BJ (cell line): ENCODE results near the gene KRTAP2-3. TPM values are rescaled to one million over a fixed set of nuclear protein-coding genes. Genes with fewer than 3 reads are reported as not detected.
A peak's percentile ranks its signal among the peaks of the same experiment; 100 is the strongest.

ENCODE experiments used
- CTCF ChIA-PET: fragments of 350-600 bp; formaldehyde crosslinking; extraction: SDS; loops from one replicate; lab custom pipeline; 2021; ENCODE audit warnings: antibody characterized with exemption, inconsistent platforms; lab: Yijun Ruan, JAX
- POLR2A ChIA-PET: fragments of 300-600 bp; sonication (Branson Sonifier 250); formaldehyde crosslinking; extraction: SDS; loops from one replicate; lab custom pipeline; 2021; ENCODE audit warnings: antibody characterized with exemption; lab: Charles Lee
- DNase-seq: peaks from one replicate; pipeline ENCODE4 v3.0.0-alpha.2; 2011; ENCODE audit warnings: low read depth
- H3K27me3 ChIP-seq: 2 replicates; pipeline ENCODE4 v1.6.0; 2011; ENCODE audit warnings: low read length; ENCODE audit not compliant: control insufficient read depth, insufficient read depth
- H3K36me3 ChIP-seq: 2 replicates; pipeline ENCODE4 v1.5.1; 2011; ENCODE audit warnings: low read length; ENCODE audit not compliant: control insufficient read depth, insufficient read depth
- H3K4me3 ChIP-seq: 2 replicates; pipeline ENCODE4 v1.5.1; 2011; ENCODE audit warnings: low read depth, mild to moderate bottlenecking, control low read depth, low read length
- CTCF ChIP-seq: IDR thresholded peaks from 2 replicates; pipeline ENCODE4 v1.5.1; 2011; ENCODE audit warnings: low read depth, mild to moderate bottlenecking, control low read depth, inconsistent platforms, low read length, moderate library complexity; ENCODE audit not compliant: insufficient read depth
- polyA plus RNA-seq: library from polyadenylated mRNA; depleted of rRNA; stranded (reverse); fragments of >200 nt; gene quantifications from 2 replicates; pipeline ENCODE4 v1.2.3, GENCODE V29; 2011

Gene KRTAP2-3
- polyA plus RNA-seq, 1 experiment = 1.4 TPM

- Histone ChIP-seq H3K4me3 (no peak within 1 kb of the TSS), H3K27me3 (no peaks in the 10 kb centered on the region), H3K36me3 (no peaks in the 10 kb centered on the region)
- DNase-seq = peak; percentile 90
- TF ChIP-seq CTCF = no peak
- POLR2A ChIA-PET = interaction anchor here (0.7 to 0.8 kb wide), 2 partner anchors 13 to 33 kb away, joined by 3 to 5 read pairs; partner anchors contain the start of gene KRTAP2-3
- CTCF ChIA-PET = interaction anchor here (0.8 to 1.1 kb wide), 2 partner anchors 13 to 33 kb away, joined by 3 to 5 read pairs; partner anchors contain the start of gene KRTAP2-3
Measured at GRCh38 chr17:41026715-41027471, 33.0 kb downstream of the KRTAP2-3 start, which contains the start of gene KRTAP1-5. TSS of gene KRTAP1-5 (minus strand) at chr17:41027208. CDS start at chr17:41027155, 53 bp downstream.

GRCh38 chr17:41024697-41025096 lies 35.2 kb downstream of the KRTAP2-3 start:
- TF ChIP-seq CTCF = no peak
- ChIA-PET CTCF (interaction anchor here (0.9 to 2.0 kb wide), 6 partner anchors 11 to 298 kb away, joined by 3 to 7 read pairs (median 3); partner anchors contain the start of gene KRTAP2-3), POLR2A (interaction anchor here (0.5 to 0.6 kb wide), 4 partner anchors 28 to 573 kb away, joined by 3 to 18 read pairs (median 3); partner anchors contain the start of gene KRTAP2-3)
- no peak for DNase-seq
- no peaks in the 10 kb centered on the region for H3K27me3 ChIP-seq
- H3K4me3 ChIP-seq = no peak overlapping the region
- no peaks in the 10 kb centered on the region for H3K36me3 ChIP-seq

GRCh38 chr17:41020336-41020735 lies 39.6 kb downstream of the KRTAP2-3 start:
- ChIA-PET CTCF (no interaction called here), POLR2A (no interaction called here)
- Histone ChIP-seq H3K36me3 (no peaks in the 10 kb centered on the region), H3K27me3 (no peaks in the 10 kb centered on the region), H3K4me3 (no peak overlapping the region)
- no peak for TF ChIP-seq CTCF
- DNase-seq = no peak

- no peaks in the 10 kb centered on the region for H3K27me3 ChIP-seq
- no peaks in the 10 kb centered on the region for H3K36me3 ChIP-seq
- no peak overlapping the region for H3K4me3 ChIP-seq
- ChIA-PET POLR2A (interaction anchor here (0.6 kb wide), 1 partner anchor 266 kb away, joined by 5 read pairs; no protein-coding TSS in a partner anchor), CTCF (interaction anchor here (0.8 kb wide), 1 partner anchor 477 kb away, joined by 3 read pairs; no protein-coding TSS in a partner anchor)
- TF ChIP-seq CTCF = no peak
- no peak for DNase-seq
Measured at GRCh38 chr17:41019415-41019814, 40.5 kb downstream of the KRTAP2-3 start.

- POLR2A ChIA-PET = interaction anchor here (0.6 kb wide), 1 partner anchor 40 kb away, joined by 5 read pairs; no protein-coding TSS in a partner anchor
- no peak for DNase-seq
- H3K4me3 ChIP-seq = no peak overlapping the region
- CTCF ChIA-PET = interaction anchor here (0.6 to 1.2 kb wide), 4 partner anchors 10 to 727 kb away, joined by 3 to 5 read pairs (median 3); no protein-coding TSS in a partner anchor
- TF ChIP-seq CTCF = no peak
- H3K36me3 ChIP-seq = no peaks in the 10 kb centered on the region
- H3K27me3 ChIP-seq = no peaks in the 10 kb centered on the region
Measured at GRCh38 chr17:41018541-41018940, 41.4 kb downstream of the KRTAP2-3 start.
